Activated CD4-positive, alpha-beta T cell treated with anti-CD3 and anti-CD28 coated beads, Interleukin-2, Interleukin-6, amounts not matched to agents 100 ng/mL and 50 ng/mL, durations not matched to agents 16 hours and 8 hours (primary cell): ENCODE results near the gene RAB4A.

Experiments
- DNase-seq: peaks from one replicate; pipeline ENCODE4 v3.0.0-alpha.2; 2020

Gene RAB4A

DNA sequence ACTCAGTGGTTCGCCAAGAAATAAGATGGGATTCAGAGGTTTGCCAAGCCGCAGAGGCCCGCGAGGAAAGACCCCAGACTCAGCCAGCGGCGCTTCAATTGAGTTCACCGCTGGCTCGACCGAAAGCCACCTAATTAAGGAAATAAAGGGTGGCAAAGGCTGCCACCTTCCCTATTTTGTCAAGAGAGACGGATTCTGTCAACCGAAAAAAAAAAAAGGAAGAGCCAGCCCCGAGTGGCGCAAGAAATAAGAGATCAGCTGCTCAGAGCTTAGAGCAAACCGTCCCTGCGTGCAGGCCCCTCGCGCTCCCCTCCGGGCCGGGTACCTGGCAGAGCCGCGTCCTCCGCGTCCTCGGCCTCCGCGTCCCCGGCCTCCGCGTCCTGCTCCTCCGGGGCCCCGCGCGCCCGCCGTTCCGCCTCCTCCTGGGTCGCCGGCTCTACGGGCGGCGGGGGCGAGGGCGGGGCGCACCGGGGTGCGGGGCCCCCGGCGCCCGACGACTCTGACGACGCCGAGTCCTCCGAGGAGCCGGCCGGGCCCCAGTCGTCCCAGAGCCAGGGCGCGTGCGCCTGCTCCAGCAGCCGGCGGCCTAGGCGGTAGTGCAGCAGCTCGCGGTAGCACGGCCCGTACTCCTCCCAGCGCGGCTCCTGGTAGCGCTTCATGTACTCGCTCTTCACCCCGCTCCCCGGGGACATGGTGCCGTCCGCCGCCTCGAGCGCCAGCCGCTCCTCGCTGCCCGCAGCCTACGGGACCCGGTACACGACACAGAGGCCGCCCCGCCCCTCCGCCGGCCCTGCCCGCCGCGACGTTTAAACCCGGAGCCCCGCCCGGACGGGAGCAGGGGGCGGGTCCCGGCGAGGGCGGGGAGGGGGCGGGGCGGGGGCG lies 71.1 kb downstream of the RAB4A start:
- DNase-seq: peak; percentile 88

DNA sequence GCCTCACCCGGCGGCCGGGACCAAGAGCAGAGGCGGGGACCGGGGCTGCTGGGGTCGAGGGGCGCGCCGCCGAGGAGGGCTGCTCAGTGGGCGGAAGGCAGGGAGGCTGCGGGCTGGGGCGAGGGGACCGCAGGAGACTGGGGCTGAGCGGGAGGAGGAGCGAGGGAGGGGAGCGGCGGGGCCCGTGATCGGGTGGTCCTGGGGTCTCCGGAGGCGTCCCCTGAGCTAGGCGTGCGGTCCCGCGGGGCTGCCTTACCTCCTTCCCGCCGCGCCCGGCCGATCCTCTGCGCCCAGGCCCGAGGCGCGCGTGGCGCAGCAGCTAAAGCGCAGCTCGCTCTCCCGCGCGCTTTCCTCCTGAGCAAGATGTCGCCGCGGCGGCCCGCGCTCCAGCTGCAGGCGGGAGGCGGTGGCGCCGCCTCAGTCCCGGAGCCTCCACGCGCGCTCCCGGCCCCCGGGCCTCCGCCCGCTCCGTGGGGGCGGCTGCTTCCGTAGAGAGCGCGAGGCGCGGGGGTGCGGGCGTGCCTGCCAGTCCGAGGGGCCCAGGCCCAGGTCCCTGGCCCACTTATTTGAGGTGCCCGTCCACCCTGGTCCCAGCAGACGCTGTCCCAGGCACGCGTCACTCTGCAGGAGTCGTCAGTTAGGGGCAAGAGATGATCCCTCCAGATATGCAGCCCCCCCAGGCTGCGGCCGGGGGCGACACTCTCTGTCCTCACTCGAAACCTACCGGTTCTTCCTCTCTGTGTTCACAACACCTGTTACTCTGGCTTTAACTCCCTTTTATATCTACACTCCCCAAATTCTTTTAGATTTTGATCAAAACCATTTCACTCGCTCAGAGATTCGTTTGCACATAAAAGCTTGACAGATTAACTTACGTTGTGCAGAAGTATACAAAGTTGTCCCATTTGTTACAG lies 72.0 kb downstream of the RAB4A start, which contains the start of gene CCSAP:
Gene CCSAP (minus strand): TSS at position 392 of the 914 bp plus-strand sequence. CDS start 582 bp downstream, outside the sequence.
- DNase-seq: peak; percentile 51

DNA sequence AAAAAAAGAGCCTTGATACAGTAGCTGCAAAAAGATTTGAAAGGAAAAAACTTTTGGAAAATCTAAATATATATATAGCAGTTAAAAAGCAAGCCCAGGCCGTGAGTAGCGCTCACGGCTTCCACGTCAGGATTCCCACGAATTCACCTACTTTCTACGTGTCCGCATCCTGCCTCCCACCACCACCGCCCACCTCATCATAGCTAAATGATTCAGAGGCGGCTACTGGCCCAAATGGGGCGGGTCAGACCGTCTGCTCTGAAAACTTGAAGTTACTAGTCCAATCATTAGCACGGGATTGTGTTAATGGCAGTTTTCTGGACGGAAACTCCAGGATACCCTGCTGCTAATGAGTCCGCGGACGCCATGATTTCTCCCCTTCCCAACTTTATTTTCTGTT lies 73.2 kb downstream of the RAB4A start:
- no peak for DNase-seq

DNA sequence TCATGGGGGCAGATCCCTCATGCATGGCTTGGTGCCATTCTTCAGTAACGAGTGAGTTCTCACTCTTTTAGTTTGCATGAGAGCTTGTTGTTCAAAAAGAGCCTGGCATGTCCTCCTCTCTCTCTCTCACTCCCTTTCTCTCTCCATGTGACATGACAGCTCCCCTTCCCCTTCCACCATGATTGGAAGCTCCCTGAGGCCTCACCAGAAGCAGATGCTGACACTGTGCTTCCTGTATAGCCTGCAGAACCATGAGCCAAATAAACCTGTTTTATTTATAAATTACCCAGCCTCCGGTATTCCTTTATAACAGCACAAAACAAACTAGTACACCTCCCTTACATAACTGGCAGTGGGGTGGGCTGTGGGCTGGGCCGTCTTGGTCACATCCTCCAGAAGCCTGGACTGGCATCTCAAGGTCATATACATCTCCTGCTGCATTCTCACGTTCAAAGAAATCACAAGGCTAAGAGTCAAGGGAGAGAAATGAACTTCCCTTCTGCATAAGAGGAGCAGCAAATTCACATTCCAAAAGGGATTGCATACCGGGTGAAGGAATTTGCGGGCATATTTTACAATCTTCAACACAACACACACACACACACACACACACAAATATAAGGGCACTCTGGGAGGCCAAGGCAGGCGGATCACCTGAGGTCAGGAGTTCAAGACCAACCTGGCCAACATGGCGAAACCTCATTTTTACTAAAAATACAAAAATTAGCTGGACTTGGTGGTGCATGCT lies 74.2 kb downstream of the RAB4A start:
- DNase-seq: no peak

DNA sequence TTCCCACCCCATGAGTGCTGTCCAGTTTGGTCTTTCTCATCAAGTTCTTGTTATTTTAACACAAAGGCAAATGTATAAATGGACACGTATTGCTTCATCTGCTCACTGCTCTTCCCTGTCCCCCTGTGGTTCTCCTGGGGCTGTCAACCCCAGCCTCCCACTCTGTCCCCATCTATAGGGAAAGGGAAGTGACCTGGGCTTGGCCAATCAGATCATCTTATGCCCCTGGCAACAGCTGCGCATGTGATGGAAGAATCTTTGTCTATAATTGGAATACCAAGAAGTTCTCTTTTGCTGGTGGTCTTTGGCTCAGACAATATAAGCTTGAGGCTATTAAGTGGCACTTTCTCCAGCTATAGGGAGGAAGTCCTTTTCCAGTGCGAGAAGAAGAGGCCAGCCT lies 76.6 kb downstream of the RAB4A start:
- no peak for DNase-seq

DNA sequence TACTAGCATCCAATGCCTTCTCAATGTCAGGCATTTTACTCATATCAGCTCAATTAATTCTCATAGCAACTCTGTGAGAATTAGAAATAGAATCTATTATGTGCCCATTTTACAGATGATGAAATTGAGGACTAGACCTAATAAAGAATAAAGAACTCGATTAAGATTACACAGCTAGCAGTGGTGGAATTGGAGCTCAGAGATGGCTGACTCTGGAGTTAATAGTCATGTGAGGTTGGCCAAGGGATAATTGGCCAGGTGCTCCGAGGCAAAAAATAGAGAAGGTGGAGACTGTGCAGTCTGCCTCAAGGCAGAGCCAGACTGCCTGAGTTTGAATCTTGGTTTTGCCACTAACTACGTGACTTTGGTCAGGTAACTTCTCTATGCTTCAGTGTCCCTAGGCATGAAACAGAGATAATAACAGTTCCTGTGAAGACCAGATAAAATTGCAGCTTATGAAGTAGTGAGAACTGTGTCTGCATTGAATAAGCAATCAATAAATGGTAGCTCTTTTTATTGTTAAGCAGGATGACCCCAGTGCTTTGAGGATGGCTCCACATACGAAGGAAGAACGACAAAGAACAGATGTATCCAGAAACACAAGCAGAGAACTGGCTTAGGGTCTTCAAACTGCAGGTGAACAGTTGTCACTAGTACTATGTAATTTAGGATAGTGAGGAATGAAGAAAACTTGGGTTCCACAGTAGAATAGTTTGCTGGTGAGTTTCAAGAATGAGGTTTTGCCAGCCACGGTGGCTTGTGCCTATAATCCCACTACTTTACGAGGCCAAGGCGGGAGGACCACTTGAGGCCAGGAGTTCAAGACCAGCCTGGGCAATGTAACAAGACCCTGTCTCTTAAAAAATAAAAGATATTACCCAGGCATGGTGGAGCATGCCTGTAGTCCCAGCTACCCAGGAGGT lies 78.8 kb downstream of the RAB4A start:
- DNase-seq: no peak

DNA sequence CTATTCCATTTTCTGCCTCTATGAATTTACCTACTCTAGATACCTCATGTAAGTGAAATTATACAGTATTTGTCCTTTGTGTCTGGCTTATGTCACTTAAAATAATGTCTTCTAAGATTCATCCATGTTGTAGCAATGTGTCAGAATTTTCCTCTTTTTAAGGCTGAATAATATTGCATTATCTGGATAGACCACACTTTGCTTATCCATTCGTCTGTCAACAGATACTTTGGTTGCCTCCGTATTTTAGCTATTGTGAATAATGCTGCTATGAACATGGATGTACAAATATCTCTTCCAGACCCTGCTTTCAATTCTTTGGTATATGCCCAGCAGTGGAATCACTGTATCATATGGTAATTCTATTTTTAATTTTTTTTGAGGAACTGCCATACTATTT lies 82.1 kb downstream of the RAB4A start:
- DNase-seq: no peak

DNA sequence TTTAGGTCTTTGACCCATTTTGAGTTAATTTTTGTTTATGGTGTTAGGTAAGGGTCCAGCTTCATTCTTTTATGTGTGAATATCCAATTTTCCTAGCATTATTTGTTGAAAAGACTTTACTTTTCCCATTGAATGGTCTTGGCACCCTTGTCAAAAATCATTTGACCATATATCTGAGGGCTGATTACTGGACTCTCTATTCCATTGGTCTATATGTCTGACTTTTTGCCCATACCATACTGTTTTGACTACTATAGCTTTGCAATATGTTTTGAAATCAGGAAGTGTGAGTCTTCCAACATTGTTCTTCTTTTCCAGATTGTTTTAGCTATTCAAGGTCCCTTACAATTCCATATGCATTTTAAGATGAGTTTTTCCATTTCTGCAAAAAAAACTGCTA lies 83.3 kb downstream of the RAB4A start:
- DNase-seq: no peak
